Osteoblast (primary cell): ENCODE results near the gene WASF3. TPM values are rescaled to one million over a fixed set of nuclear protein-coding genes. Genes with fewer than 3 reads are reported as not detected.

ENCODE experiments used
- DNase-seq: peaks from one replicate; pipeline ENCODE4 v3.0.0; 2011; ENCODE audit warnings: low spot score, mixed read lengths; ENCODE audit not compliant: insufficient read length; ENCODE audit errors: missing footprints
- H2AFZ ChIP-seq: 2 replicates; pipeline ENCODE4 v1.6.0; 2011; ENCODE audit warnings: mild to moderate bottlenecking, low read length
- H3K27ac ChIP-seq: 2 replicates; pipeline ENCODE4 v1.5.1; 2011; ENCODE audit warnings: mild to moderate bottlenecking, low read depth, low read length, moderate library complexity
- H3K27me3 ChIP-seq: 2 replicates; pipeline ENCODE4 v1.6.0; 2012; ENCODE audit warnings: mild to moderate bottlenecking, control low read depth, inconsistent platforms, low read length, moderate library complexity; ENCODE audit not compliant: insufficient read depth
- H3K36me3 ChIP-seq: 2 replicates; pipeline ENCODE4 v1.5.1; 2011; ENCODE audit warnings: mild to moderate bottlenecking, low read length, control low read depth, moderate library complexity; ENCODE audit not compliant: insufficient read depth
- H3K4me1 ChIP-seq: 2 replicates; pipeline ENCODE4 v1.5.1; 2011; ENCODE audit warnings: mild to moderate bottlenecking, low read length, control low read depth, moderate library complexity; ENCODE audit not compliant: insufficient read depth
- H3K4me2 ChIP-seq: 2 replicates; pipeline ENCODE4 v1.6.0; 2011; ENCODE audit warnings: mild to moderate bottlenecking, low read length; ENCODE audit not compliant: insufficient read depth
- H3K4me3 ChIP-seq: fragments of 200-600 bp; sonication (generic); 3 replicates; pipeline ENCODE4 v1.5.1; 2012; ENCODE audit warnings: mild to moderate bottlenecking, low read length, inconsistent platforms; ENCODE audit not compliant: insufficient read depth
- H3K79me2 ChIP-seq: 2 replicates; pipeline ENCODE4 v1.6.0; 2012; ENCODE audit warnings: mild to moderate bottlenecking, low read length, control low read depth, inconsistent platforms; ENCODE audit not compliant: insufficient read depth
- H3K9me3 ChIP-seq: 2 replicates; pipeline ENCODE4 v1.5.1; 2011; ENCODE audit warnings: low read depth, low read length, control low read depth
- H4K20me1 ChIP-seq: 2 replicates; pipeline ENCODE4 v1.6.0; 2012; ENCODE audit warnings: mild to moderate bottlenecking, low read length, control low read depth; ENCODE audit not compliant: insufficient read depth
- CTCF ChIP-seq: IDR thresholded peaks from 2 replicates; pipeline ENCODE4 v1.5.1; 2011; ENCODE audit warnings: mild to moderate bottlenecking, low read depth, low read length, moderate library complexity; ENCODE audit errors: extremely low read depth
- total RNA-seq: library from RNA; depleted of rRNA; stranded (reverse); fragments of >200 nt; gene quantifications from 2 replicates; pipeline ENCODE4 v1.2.3, GENCODE V29; 2012

The WASF3 gene
- total RNA-seq, 1 donor, result 23.5 TPM

DNA sequence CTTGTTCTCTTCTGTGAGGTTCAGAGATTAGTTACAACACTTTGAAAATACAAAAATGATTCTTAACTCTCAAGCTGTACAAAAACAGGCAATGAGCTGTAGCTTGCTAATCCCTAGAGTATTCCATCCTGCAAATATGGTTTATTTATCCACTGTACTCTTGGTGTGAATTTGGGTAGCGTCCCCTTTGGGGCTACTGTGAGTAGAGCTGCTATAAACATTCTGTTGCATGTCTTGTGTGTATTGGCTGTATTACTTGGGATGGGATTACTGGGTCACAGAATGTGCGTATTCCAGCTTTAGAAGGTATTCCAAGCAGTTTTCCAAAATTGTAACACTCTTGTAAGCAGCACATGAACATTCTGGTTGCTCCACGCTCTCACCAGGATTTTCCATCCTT, 169.6 kb downstream of the WASF3 start:
- H3K27me3 ChIP-seq, result peaks cover 4% of the 10 kb centered on the region
- H4K20me1 ChIP-seq, result no peaks in the 10 kb centered on the region
- no peaks in the 10 kb centered on the region for H3K36me3 ChIP-seq
- H3K79me2 ChIP-seq, result no peaks in the 10 kb centered on the region
- no peak overlapping the region for H3K4me3 ChIP-seq
- H3K4me2 ChIP-seq, result no peak overlapping the region
- no peak overlapping the region for H2AFZ ChIP-seq
- H3K9me3 ChIP-seq, result no peaks in the 10 kb centered on the region
- TF ChIP-seq CTCF, result no peak
- no peak overlapping the region for H3K27ac ChIP-seq
- no peak for DNase-seq
- no peaks in the 10 kb centered on the region for H3K4me1 ChIP-seq

- no peak overlapping the region for H3K4me3 ChIP-seq
- DNase-seq, result no peak
- no peaks in the 10 kb centered on the region for H3K36me3 ChIP-seq
- no peaks in the 10 kb centered on the region for H3K9me3 ChIP-seq
- TF ChIP-seq CTCF, result no peak
- H3K79me2 ChIP-seq, result no peaks in the 10 kb centered on the region
- H4K20me1 ChIP-seq, result no peaks in the 10 kb centered on the region
- no peak overlapping the region for H3K4me2 ChIP-seq
- no peak overlapping the region for H2AFZ ChIP-seq
- no peak overlapping the region for H3K27ac ChIP-seq
- peaks cover 4% of the 10 kb centered on the region for H3K27me3 ChIP-seq
- no peaks in the 10 kb centered on the region for H3K4me1 ChIP-seq
Observed at GRCh38 chr13:26727633-26728032, 170.2 kb downstream of the WASF3 start.

DNA sequence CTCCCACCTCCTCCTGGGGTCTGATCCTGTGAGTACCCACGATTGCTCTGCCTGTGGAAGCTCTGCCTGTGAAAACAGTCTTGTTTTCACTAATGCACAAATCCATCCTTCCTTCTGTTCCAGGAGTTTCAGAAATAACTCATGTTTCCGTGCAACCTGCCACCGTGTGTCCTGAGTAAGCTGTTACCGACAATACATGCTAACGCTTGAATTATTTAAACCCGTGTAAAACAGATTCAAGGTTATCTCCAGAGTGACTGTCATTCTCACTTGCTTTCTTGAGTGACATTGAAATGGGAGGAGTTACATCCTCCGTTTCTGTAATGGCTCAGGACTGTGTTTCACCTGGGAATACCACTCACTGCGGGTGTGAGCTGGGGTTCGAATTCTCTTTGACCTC, 178.2 kb downstream of the WASF3 start:
- no peak overlapping the region for H3K4me2 ChIP-seq
- no peak for TF ChIP-seq CTCF
- no peaks in the 10 kb centered on the region for H3K36me3 ChIP-seq
- H3K27ac ChIP-seq, result no peak overlapping the region
- H3K27me3 ChIP-seq, result no peaks in the 10 kb centered on the region
- no peak for DNase-seq
- H3K9me3 ChIP-seq, result no peaks in the 10 kb centered on the region
- H3K79me2 ChIP-seq, result no peaks in the 10 kb centered on the region
- H3K4me3 ChIP-seq, result no peak overlapping the region
- no peak overlapping the region for H2AFZ ChIP-seq
- no peaks in the 10 kb centered on the region for H4K20me1 ChIP-seq
- no peaks in the 10 kb centered on the region for H3K4me1 ChIP-seq

Other genes with a start within 250 kb of the WASF3 start
- not detected in 2 replicates for gene GPR12, start 203.1 kb downstream of the WASF3 start, total RNA-seq